OCI-M1 (cell line): ENCODE measurements around the gene MGST2.
A peak's percentile ranks its signal among the peaks of the same experiment; 100 is the strongest.

ENCODE experiments used
- DNase-seq: peaks from one replicate; lab custom pipeline; 2025; lab: John Stamatoyannopoulos, UW

The MGST2 gene

GRCh38 chr4:139669890-139670289, 4.3 kb downstream of the MGST2 start:
- DNase-seq = no peak

- peak; percentile 69 for DNase-seq
Measured at GRCh38 chr4:139670775-139671174, 5.2 kb downstream of the MGST2 start.

DNA sequence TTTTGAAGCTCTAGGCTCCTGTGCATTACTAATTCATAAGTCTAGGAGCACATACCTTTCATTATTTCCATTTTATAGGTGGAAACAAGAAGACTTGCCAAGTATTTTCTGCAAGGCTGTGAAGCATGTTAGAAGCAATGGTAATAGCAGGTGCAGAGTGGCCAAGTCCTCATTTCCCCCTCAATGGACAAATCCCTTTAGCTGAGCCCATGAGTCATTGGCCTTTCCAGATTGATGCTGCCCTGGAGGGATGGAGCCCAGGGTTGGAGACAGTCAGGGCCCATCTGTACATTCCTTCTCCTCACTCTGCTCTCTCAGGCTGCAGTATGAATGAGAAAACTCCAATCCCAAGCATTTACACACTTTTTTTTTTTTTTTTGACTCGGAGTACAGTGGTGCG, 6.6 kb downstream of the MGST2 start:
- no peak for DNase-seq

DNA sequence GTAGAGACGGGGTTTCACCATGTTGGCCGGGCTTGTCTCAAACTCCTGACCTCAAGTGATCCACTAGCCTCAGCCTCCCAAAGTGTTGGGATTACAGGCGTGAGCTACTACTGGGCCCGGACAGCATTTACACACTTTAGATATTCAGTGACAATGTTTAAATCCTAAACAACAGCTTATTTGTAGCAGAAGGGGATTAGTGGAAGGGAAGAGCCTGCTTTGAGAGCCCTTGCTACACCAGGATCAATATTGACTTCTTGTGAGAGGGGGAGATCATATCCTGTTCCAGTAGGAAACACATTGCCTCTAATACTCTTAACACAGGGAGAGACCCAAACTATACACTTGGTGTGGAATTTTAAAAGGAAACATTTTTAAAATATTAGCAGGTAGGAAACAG, 7.1 kb downstream of the MGST2 start:
- DNase-seq = no peak

DNA sequence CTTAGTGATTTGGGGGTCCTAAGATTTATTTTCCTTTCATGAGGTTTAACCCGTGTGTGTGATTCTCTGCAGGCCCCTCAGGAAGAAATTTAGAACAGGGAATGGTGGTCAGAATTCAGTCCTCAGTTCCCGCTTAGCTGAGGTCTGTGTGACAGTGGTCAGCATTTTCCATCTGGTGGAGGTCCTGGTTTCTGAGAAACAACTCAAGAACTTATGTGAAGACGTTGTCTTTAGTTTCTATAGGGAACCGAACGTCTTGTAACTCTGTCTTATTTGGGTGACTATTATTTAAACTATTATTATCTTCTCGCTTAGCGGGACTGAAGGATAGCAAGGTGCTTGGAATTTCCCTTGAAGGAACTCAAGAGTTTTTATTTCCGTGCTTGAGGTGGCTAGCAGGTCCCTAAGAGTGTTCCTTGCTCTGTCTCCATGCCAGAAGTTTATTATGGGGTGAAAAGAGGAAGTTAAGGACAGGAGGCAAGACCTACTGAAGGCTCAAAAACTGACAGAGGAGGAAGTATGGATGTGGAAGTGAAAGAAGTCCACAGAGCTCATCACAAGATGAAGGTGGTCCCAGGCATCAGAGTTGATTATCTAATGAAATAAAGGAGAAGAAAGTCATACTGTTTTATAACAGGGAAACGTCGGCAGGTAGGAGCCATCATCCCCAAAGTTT, 9.4 kb downstream of the MGST2 start:
- DNase-seq = peak; percentile 87

- no peak for DNase-seq
Measured at GRCh38 chr4:139675651-139676050, 10.0 kb downstream of the MGST2 start.

GRCh38 chr4:139676365-139676764, 10.7 kb downstream of the MGST2 start:
- no peak for DNase-seq

DNA sequence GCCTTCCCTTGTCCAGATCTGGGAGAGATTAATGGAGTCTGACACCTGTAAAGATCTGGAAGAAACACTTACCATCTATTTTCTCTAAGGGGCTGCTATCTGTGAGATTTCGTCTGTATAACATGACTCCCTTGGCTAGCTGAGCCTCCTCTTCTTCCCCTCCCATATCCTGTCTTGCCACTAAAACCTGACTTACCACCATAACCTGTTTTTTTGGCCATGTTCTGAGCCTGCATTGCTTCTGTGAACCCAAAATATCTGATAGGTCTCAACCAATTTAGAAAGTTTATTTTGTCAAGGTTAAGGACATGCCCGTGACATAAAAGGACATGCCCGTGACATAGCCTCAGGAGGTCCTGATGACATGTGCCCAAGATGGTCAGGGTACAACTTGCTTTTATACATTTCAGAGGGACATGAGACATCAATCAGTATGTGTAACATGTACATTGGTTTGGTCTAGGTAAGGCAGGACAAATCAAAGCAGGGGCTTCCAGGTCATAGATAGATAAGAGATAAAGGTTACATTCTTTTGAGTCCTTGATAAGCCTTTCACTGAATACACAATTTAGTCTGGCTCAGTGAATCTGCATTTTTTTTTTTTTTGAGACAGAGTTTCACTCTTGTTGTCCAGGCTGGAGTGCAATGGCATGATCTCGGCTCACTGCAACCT, 11.4 kb downstream of the MGST2 start:
- DNase-seq = no peak

DNA sequence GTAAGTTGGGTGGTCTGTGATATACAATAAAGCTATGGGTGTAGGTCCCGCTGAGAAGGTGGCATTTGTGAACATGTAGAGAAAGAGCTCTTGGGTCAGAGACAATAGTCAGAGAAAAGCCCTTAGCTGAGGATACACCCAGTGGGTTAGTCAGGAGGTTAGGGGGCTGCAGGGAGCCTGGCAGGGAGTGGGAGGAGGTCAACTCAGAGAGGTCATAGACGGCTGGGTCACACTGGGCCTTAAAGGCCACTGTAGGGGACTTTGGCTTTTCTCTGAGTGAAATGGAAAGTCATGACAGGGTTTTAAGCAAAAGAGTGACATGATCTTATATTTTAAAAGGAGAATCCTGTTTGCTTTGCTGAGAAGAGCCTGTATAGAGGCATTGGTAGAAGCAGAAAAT, 16.7 kb downstream of the MGST2 start:
- no peak for DNase-seq

- peak; percentile 77 for DNase-seq
Measured at GRCh38 chr4:139682741-139683151, 17.1 kb downstream of the MGST2 start.

DNA sequence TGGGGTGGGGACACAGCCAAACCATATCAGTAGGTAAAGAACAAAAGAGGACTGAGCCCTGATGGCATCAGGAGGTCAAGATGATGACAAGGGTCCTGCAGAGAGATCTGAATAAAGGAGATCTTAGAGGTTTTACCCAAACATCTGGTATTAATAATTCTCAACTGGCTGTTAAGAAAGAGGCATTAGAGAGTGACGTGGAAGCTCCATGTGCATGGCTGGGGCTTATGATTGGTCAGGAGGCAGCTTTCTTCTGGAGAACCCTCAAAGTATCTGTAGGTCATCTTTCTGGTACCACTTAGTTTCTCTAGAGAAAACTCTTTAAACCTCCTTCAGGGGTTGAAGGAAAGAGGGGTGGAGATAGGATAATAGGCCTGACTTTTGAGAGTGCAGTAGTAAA, 18.7 kb downstream of the MGST2 start:
- no peak for DNase-seq

DNA sequence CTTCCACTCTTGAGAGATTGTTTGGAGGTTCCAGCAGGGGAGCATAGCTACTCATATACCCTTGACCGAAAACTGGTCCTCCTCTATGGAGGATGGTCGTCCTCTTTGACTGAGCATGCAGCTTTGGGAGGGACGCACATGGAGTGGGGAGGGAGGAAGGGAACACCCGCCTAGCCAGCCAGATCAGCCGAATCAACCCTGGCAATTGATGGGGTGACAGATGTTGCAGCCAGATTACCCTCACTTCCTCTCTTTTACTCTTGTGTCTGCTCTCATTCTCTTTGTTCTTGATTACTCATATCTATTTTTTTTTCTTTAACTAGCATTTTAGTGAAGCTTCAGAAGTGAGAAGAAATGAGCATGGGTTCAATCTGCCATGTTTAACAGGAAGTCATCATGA, 19.6 kb downstream of the MGST2 start:
- peak; percentile 96 for DNase-seq

DNA sequence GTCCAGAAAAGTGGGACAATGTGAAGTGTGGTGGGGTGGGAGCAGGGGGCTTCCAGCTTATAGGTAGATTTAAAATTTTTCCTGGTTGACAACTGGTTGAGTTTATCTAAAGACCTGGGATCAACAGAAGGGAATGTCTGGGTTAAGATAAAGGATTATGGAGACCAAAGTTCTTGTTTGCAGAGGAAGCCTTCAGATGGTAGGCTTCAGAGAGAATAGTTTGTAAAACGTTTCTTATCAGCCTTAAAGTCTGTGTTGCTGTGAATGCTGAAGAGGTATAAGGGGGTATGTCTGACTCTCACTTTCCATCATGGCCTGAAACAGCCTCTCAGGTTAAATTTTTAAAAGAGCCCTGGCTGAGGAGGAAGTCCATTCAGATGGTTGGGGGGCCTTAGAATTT, 20.5 kb downstream of the MGST2 start:
- peak; percentile 69 for DNase-seq

DNA sequence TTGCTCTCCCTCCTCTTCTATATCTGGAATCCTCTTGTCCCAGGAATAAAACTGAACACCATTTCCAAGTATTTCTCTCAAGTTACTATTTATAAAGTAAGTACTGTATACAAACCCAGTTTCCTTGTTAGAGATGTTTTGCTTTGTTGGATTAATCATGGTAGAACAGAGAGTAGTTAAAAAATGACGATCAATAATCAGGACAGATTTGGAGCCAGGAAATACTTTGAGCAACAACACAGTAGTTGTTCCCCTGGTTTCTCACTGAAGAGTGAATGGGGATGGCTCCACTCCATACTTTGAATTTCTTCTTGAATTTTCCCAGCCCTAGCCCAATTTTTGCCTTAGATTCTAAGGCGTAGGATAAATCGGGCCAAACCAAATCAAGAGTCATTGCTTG, 21.4 kb downstream of the MGST2 start:
- DNase-seq = no peak

DNA sequence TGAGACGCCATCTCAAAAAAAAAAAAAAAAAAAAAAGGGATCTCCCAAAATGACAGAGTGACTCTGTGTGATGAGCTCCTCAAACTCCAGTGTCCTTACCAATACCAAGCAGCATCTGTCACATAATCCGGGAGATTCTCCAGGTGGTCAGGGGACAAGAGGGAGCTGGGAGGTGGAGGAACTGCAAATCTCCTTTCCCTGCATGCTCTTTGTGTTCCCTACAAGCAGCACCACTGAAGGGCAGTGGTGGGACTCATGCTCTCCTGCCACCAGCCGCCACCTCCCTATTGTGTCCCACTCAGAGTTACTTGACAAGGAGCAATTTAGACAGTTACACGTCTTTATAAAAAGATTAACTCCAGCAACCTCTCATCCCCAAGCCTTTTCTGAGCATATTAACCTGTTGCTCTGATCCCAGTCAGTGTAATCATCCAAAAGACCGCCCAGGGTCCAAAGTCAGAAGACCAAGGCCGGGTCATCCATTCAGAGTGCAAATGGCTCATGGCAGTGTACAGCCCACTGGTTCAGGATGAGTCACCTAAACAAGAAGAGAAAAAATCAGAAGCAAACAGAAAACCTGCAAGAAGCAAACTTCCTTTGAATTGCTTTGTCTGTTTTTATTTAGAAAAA, 23.6 kb downstream of the MGST2 start:
- DNase-seq = no peak

GRCh38 chr4:139690419-139690818, 24.8 kb downstream of the MGST2 start:
- DNase-seq = no peak

DNA sequence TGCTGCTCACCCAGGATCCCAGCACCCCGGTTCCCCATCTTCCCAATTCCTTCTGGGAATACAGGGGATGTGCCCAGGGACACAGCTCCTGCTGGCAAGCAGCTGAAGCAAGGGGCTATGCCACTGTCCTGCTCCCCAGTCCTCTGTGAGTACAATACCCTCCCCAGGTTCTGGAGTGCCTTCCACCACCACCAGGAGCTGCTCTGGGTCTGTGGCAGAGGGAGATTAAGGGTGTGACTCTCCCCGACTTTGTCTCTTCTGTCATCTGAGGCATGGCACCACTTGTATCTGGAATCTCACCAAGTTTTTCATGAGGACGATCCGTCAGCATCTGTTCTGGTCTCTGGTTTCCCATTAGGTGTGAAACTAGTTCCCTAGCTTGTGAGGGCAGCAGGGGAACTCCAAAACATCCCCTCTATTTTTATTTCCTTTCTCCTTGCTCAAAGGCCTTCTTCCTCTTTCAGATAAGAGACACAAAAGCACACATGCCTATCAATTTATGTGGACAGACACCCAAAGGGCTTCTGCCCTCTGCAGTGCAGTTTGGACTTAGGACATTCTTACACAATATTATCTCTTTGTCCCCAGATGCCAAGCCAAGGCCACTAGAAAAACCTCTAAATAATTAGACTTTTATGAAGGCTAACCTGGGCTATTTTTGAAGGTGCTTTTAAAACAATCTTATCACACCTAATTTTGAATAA, 26.8 kb downstream of the MGST2 start:
- DNase-seq = peak; percentile 92

DNA sequence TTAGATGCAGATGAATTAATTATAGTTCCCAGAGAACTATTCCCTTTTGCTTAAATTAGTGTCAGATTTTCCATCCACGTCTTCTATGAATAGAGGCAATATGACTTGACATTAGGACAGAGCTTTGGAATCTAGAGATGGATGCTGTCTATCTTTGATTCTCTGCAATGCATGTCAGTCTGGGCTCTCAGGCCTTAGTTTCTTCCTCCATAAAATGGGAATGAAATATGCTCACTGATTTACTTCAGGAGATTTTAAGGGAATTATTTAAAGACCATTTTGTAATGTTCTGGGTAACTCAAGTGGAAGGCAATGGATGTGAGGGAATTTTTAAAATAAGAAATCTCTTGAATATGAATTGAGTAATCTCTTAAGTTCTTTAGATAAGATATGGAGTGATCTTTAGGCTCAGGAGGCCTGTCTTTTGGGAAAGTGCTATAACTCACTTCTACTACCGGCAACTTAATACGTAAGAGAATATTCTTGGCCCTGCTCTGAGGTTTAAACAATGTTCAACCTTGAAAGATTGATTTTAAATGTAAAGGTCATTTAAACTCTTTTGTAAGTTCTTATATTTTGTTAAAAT, 29.0 kb downstream of the MGST2 start:
- no peak for DNase-seq

- DNase-seq = no peak
Measured at GRCh38 chr4:139696491-139696890, 30.9 kb downstream of the MGST2 start.

GRCh38 chr4:139698167-139698925, 32.7 kb downstream of the MGST2 start:
- peak; percentile 29 for DNase-seq

GRCh38 chr4:139700568-139700967, 34.9 kb downstream of the MGST2 start:
- no peak for DNase-seq
